ENCODE measurements around the gene PRMT5. TPM values are rescaled to one million over a fixed set of nuclear protein-coding genes. Genes with fewer than 3 reads are reported as not detected.

Gene PRMT5
- total RNA-seq, 1 experiment from 2014 or later = 101 TPM

- H3K9me2 ChIP-seq (replicated peaks; ENCODE audit: low read length) = no peaks in the 10 kb centered on the region
- H3K27ac ChIP-seq (ENCODE audit: low read length) = peak overlapping the region; percentile 3; the same call in 1 of the 2 replicates
- peaks cover 30% of the 10 kb centered on the region for H3K4me1 ChIP-seq (ENCODE audit: insufficient read depth, low read length)
- POLR2A ChIA-PET (ENCODE audit: unreplicated experiment) = interaction anchor here (0.6 to 1.0 kb wide), 4 partner anchors 10 to 641 kb away, joined by 3 to 7 read pairs (median 4); no protein-coding TSS in a partner anchor
- peak overlapping the region; percentile 29 for H3K9ac ChIP-seq (ENCODE audit: low read length)
- no peak for DNase-seq
- BruUV-seq (replicated peaks) = no TSS peak
- peak overlapping the region; percentile 90 for H3K4me3 ChIP-seq (ENCODE audit: low read length)
- peak overlapping the region; percentile 53 for H2AFZ ChIP-seq (ENCODE audit: low read length)
- H3K36me3 ChIP-seq (ENCODE audit: low read depth, low read length) = peaks cover 8% of the 10 kb centered on the region; the same call in 1 of the 2 replicates
- no peaks in the 10 kb centered on the region for H3F3A ChIP-seq (ENCODE audit: low read length, unreplicated experiment)
- H3K27me3 ChIP-seq (ENCODE audit: low read length) = no peaks in the 10 kb centered on the region
- no peaks in the 10 kb centered on the region for H3K9me3 ChIP-seq (ENCODE audit: low read length)
- H3K4me2 ChIP-seq (ENCODE audit: low read length) = peak overlapping the region; percentile 76
- ATAC-seq = peak; percentile 1; the same call in 1 of the 2 replicates
- no peaks in the 10 kb centered on the region for H4K20me1 ChIP-seq (ENCODE audit: low read length)
- CTCF ChIA-PET = interaction anchor here (0.6 to 2.1 kb wide), 6 partner anchors 11 to 540 kb away, joined by 3 to 18 read pairs (median 8); partner anchors contain the start of genes AJUBA, HAUS4, NGDN and RBM23
- H3K79me2 ChIP-seq (ENCODE audit: low read length) = peaks cover 39% of the 10 kb centered on the region
- TF ChIP-seq EZH2 (IDR thresholded peaks at IDR 0.05; ENCODE audit: low read length, unreplicated experiment) (no peak), EZH2phosphoT487 (IDR thresholded peaks at IDR 0.05; ENCODE audit: borderline replicate concordance, low read length) (no peak)
- TF ChIP-seq, protein P1, sequence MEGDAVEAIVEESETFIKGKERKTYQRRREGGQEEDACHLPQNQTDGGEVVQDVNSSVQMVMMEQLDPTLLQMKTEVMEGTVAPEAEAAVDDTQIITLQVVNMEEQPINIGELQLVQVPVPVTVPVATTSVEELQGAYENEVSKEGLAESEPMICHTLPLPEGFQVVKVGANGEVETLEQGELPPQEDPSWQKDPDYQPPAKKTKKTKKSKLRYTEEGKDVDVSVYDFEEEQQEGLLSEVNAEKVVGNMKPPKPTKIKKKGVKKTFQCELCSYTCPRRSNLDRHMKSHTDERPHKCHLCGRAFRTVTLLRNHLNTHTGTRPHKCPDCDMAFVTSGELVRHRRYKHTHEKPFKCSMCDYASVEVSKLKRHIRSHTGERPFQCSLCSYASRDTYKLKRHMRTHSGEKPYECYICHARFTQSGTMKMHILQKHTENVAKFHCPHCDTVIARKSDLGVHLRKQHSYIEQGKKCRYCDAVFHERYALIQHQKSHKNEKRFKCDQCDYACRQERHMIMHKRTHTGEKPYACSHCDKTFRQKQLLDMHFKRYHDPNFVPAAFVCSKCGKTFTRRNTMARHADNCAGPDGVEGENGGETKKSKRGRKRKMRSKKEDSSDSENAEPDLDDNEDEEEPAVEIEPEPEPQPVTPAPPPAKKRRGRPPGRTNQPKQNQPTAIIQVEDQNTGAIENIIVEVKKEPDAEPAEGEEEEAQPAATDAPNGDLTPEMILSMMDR (conservative IDR thresholded peaks at IDR 0.05; ENCODE audit: low read depth, low read length) = no peak
- intact Hi-C loops (cut with micrococcal nuclease) = loop anchor here (1.0 to 5.0 kb wide), 4 partner anchors 11 to 58 kb away; partner anchors contain the start of genes LRP10 and RBM23
Measured at GRCh38 chr14:22929961-22930364, 787 bp upstream of the PRMT5 start.

GRCh38 chr14:22928237-22929103 is 706 bp downstream of the PRMT5 start:
- Histone ChIP-seq H3K79me2 (ENCODE audit: low read length) (peaks cover 50% of the 10 kb centered on the region), H3K9me2 (replicated peaks; ENCODE audit: low read length) (no peaks in the 10 kb centered on the region), H4K20me1 (ENCODE audit: low read length) (no peaks in the 10 kb centered on the region), H3F3A (ENCODE audit: low read length, unreplicated experiment) (no peaks in the 10 kb centered on the region), H3K27me3 (ENCODE audit: low read length) (no peaks in the 10 kb centered on the region), H3K4me3 (ENCODE audit: low read length) (peak overlapping the region; percentile 90), H3K4me2 (ENCODE audit: low read length) (peak overlapping the region; percentile 93), H3K4me1 (ENCODE audit: insufficient read depth, low read length) (peaks cover 30% of the 10 kb centered on the region), H3K36me3 (ENCODE audit: low read depth, low read length) (peaks cover 21% of the 10 kb centered on the region), H3K9me3 (ENCODE audit: low read length) (no peaks in the 10 kb centered on the region), H2AFZ (ENCODE audit: low read length) (peak overlapping the region; percentile 65), H3K9ac (ENCODE audit: low read length) (peak overlapping the region; percentile 96), H3K27ac (ENCODE audit: low read length) (peak overlapping the region; percentile 54)
- intact Hi-C loops (cut with micrococcal nuclease) = loop anchor here (1.0 to 5.0 kb wide), 2 partner anchors 9 to 56 kb away; partner anchors contain the start of genes LRP10 and RBM23
- peak; percentile 19 for DNase-seq
- no peak for ATAC-seq
- CTCF ChIA-PET = interaction anchor here (1.2 to 2.1 kb wide), 4 partner anchors 10 to 58 kb away, joined by 11 to 18 read pairs (median 16); partner anchors contain the start of genes AJUBA and HAUS4
- TSS peak; percentile 25 for BruUV-seq (replicated peaks)
- TF ChIP-seq, protein P1 (conservative IDR thresholded peaks at IDR 0.05; ENCODE audit: low read depth, low read length) = no peak
- TF ChIP-seq EZH2phosphoT487 (IDR thresholded peaks at IDR 0.05; ENCODE audit: borderline replicate concordance, low read length) (no peak), EZH2 (IDR thresholded peaks at IDR 0.05; ENCODE audit: low read length, unreplicated experiment) (no peak)
- POLR2A ChIA-PET (ENCODE audit: unreplicated experiment) = interaction anchor here (1.0 kb wide), 1 partner anchor 9 kb away, joined by 3 read pairs; no protein-coding TSS in a partner anchor
